ENCODE measurements around the gene FBXL5.

FBXL5 gene

GRCh38 chr4:15655223-15656037 lies at the start of gene FBXL5:
FBXL5 (minus strand) TSS chr4:15655357; CDS start chr4:15655287, 70 bp downstream.
- peak; percentile 85 for DNase-seq (ENCODE audit: low spot score)

GRCh38 chr4:15704129-15704528 lies 49.0 kb upstream of the FBXL5 start:
- DNase-seq (ENCODE audit: low spot score) = no peak

GRCh38 chr4:15703439-15703838 lies 48.3 kb upstream of the FBXL5 start:
- DNase-seq (ENCODE audit: low spot score) = no peak

- DNase-seq (ENCODE audit: low spot score) = no peak
These were observed 47.8 kb upstream of the FBXL5 start, which contains the start of gene BST1 for GRCh38 chr4:15702941-15703403. BST1 (plus strand) TSS chr4:15703065; CDS start chr4:15703145, 80 bp downstream.

- DNase-seq (ENCODE audit: low spot score) = no peak
These were observed 41.7 kb upstream of the FBXL5 start for GRCh38 chr4:15696866-15697265.

- DNase-seq (ENCODE audit: low spot score) = no peak
These were observed 40.6 kb upstream of the FBXL5 start for GRCh38 chr4:15695729-15696128.

GRCh38 chr4:15695240-15695699 lies 40.1 kb upstream of the FBXL5 start:
- peak; percentile 85 for DNase-seq (ENCODE audit: low spot score)

GRCh38 chr4:15694431-15694830 lies 39.3 kb upstream of the FBXL5 start:
- DNase-seq (ENCODE audit: low spot score) = no peak

GRCh38 chr4:15692602-15693001 lies 37.4 kb upstream of the FBXL5 start:
- DNase-seq (ENCODE audit: low spot score) = no peak

- no peak for DNase-seq (ENCODE audit: low spot score)
These were observed 36.4 kb upstream of the FBXL5 start for GRCh38 chr4:15691346-15692135.

GRCh38 chr4:15690020-15690809 lies 35.1 kb upstream of the FBXL5 start:
- DNase-seq (ENCODE audit: low spot score) = peak; percentile 30

GRCh38 chr4:15689540-15689939 lies 34.4 kb upstream of the FBXL5 start:
- no peak for DNase-seq (ENCODE audit: low spot score)

GRCh38 chr4:15688051-15688450 lies 32.9 kb upstream of the FBXL5 start:
- DNase-seq (ENCODE audit: low spot score) = no peak

- no peak for DNase-seq (ENCODE audit: low spot score)
These were observed 29.3 kb upstream of the FBXL5 start for GRCh38 chr4:15684498-15684897.

- peak; percentile 61 for DNase-seq (ENCODE audit: low spot score)
These were observed 28.0 kb upstream of the FBXL5 start for GRCh38 chr4:15683143-15683495.

GRCh38 chr4:15682242-15683142 lies 27.3 kb upstream of the FBXL5 start:
- peak; percentile 44 for DNase-seq (ENCODE audit: low spot score)

GRCh38 chr4:15681372-15682241 lies 26.4 kb upstream of the FBXL5 start, which contains the start of gene FAM200B:
FAM200B (plus strand) TSS chr4:15681827; CDS start chr4:15686978, 5,151 bp downstream.
- peak; percentile 97 for DNase-seq (ENCODE audit: low spot score)

- DNase-seq (ENCODE audit: low spot score) = no peak
These were observed 25.9 kb upstream of the FBXL5 start for GRCh38 chr4:15681067-15681371.

- DNase-seq (ENCODE audit: low spot score) = no peak
These were observed 22.4 kb upstream of the FBXL5 start for GRCh38 chr4:15677507-15677988.

- DNase-seq (ENCODE audit: low spot score) = no peak
These were observed 21.7 kb upstream of the FBXL5 start for GRCh38 chr4:15676899-15677298.

All from RKO (cell line).